GM21786 (cell line): ENCODE data around the gene LARGE1.

Source experiments
- ATAC-seq: cut with Tn5 transposase; IDR thresholded peaks from one replicate; pipeline ENCODE4 v1.9.1; 2021; ENCODE audit not compliant: unreplicated experiment

LARGE1 gene

DNA sequence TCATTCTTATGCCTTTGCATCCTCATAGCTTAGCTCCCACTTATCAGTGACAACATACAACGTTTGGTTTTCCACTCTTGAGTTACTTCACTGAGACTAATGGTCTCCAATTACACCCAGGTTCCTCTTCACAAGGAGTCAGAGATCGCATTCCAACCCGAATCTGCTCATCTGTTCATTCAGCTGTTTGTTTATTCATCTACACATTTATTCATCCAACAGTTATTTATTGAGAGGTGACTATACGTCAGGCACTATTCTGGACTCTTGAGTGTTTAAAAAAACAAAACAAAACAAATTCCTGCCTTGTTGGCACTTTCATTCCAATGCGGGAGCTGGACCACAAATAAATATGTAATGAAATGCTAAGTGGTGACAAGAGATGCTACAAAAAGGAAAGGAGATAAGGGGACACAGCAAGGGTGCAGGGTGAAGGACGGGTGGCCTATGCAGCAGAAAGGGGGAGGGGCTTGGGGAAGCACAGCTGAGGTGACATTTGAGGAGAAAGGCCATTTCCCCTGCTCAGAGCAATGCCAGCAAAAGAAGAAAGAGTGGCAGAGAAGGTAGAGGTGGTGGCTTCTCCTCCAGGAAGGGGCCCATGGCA lies 468.3 kb downstream of the LARGE1 start:
- ATAC-seq = no peak

DNA sequence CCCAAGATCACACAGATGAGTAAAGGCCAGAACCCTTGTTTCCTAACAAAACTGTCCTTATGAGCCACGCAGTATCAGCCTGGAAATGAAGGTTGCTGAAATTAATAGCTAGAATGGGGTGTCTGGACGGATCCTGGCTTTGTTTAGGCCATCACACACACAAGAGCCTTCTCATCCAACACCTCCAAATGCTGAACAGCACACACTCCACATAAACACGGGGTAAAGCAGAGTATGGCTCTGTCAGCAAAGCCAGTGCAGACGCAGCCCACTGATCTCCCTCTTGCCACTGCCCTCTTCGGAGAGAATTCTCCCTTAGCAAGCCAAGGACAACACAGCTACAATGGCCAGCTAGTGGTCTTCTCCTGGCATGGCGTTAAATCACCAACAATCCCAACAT lies 469.5 kb downstream of the LARGE1 start:
- ATAC-seq = no peak

DNA sequence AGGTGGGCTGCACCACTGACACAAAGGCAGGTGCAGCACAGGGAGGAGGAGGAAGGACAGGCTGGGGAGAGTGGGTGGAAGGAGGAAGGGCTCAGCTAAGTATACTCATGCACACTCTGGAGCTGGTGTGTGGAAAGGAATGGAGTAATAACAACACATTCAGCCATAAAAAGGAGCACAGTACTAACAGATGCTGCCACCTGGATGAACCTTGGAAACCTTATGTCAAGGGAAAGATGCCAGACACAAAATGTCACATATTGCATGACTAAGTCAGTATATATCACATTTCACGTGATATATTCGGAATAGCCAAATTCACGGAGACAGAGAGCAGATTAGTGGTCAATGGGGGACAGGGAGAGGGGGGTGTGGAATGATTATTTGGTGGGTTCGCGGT lies 472.5 kb downstream of the LARGE1 start:
- no peak for ATAC-seq

DNA sequence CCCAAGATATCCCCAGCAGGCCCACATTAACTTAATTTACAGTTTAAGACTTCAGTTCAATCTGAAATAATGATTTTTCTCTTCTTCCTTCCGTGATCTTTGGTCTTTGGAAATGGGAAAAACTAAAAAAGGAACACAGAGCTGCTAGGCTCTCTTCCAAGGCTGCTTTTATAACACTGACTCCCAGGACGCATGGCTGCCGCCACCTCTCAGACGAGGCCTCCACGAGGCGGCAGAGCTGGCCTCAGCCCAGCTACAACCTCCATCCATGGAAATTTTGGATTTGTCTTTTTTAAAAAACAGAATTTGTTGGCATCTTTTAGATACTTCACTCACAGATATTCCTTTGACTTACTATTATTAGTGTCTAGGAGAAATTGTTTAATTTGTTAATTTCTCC lies 476.6 kb downstream of the LARGE1 start:
- no peak for ATAC-seq

DNA sequence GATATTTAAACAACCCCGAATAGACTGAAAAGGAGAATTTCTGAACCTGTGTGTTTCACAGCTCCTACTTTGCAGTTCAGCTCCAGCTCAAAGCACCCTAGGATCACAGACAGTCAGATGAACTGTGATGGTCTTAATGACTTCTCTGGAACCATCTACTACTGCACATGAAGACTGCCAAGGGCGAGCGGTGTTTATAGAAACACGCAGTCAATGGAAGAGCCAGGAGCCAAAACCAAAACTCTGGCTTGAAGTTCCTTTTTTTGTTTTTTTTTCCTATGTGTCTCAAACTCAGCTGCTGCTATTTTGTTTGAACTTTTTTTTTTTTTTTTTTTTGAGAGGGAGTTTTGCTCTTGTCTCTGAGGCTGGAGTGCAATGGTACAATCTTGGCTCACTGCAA lies 479.5 kb downstream of the LARGE1 start:
- ATAC-seq = no peak

DNA sequence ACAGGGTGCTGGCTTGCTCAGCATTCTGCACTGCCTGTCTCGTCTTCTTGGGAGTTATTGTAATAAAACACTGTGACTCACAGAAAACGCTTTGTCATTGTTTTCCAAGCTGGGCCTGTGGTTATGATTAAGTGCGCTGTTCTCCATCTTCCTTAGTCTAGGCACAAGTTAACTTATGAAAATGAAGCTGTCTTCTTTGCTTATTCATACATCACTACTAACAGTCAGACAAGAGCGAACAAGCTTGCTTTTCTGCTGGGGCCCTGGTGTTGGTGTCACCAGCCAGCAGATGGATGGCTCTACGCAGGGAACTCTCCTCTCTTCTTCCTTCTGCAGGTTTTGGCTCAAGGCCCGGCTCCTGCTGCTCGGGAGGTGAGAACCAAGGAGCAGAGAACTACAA lies 482.0 kb downstream of the LARGE1 start:
- no peak for ATAC-seq

DNA sequence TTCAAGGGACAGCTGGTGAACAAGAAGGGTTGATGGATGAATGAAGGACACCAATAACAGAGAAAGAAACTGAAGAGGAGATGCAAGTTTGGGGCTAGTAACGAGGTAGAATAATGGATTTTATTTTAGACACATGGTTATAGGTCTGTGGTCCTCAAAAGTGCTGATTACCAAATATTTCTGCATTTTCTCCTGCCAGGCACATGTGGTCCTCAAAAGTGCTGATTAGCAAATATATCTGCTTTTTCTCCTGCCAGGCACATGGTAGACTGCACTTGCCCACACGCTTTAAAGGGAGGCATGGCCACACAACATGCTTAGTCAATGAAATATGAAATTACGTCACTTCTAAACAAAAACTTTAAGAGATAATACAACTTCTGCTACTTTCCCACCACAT lies 489.0 kb downstream of the LARGE1 start:
- ATAC-seq = no peak

DNA sequence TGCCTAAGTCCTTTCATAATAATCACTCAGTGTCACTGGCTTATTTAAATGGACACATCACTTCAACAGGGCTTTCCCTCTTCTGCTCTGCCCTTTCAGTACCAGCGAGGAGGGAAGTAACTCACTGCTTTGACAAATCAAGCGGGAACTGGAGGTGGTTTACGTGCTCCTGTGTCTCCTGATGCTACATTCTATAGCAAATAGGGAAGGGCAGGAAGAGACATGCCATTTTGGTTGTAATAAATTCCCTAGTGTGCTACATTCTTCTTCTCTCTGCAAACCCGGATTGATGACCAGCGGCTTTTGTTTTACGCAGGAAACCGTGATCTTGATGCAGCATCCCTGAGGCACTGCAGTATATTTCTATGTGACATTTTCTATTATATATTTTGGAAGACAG lies 491.0 kb downstream of the LARGE1 start:
- ATAC-seq = no peak

DNA sequence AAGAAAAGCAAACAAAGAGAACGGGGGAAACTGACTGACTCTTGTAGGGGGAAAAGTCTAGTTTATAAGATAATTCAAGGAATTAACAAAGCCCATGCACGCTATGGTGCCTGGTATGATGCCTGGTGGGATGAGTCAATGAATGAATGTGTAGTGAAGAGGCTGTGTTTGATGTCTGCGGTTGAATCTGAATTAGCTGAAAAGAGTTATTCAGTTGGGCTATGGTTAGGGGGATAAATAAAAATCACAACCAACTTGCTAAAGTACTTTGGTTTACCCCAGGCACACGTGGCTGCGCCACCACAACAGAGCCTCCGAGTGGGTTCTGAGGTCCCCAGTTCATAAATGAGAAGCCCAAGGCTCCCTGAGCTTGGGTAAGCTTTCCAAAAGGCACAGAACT lies 492.8 kb downstream of the LARGE1 start:
- ATAC-seq = no peak

DNA sequence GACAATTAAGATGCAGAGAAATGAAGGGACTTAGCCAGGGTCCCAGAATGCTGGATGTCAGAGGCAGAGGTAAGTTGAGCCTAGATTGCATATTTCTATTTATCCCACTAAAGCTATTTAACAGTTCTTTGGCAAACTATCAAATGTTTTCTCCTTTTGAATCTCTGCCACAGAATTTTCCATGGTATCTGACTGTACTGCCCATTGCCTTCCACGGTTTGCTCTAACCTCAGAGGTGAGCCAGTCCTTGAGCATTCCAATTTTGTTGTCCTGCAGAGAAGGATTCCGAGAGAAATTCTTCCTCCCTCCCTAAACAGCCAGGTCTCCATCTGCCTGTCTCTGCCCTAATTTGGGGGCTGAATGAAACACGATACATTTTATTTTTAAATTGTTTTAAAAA lies 493.8 kb downstream of the LARGE1 start:
- no peak for ATAC-seq

DNA sequence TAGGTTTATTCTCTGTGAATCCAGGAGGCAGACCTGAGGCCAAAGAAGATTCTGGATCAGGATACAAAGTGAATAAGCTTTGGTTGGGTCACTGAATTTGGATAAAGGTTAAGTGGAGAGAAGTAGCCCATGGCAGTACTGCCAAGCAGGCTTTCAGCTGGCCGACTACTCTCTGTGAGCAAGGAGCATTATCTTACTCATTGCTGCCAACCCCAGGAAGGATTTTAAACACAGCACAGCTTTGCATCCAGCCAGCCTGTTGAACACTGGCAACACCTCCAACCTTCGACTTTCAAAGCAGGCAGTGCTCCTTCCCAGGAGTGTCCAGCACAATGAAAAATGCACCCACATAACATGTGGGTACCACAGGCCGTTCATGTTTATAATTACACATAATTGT lies 498.4 kb downstream of the LARGE1 start:
- no peak for ATAC-seq

DNA sequence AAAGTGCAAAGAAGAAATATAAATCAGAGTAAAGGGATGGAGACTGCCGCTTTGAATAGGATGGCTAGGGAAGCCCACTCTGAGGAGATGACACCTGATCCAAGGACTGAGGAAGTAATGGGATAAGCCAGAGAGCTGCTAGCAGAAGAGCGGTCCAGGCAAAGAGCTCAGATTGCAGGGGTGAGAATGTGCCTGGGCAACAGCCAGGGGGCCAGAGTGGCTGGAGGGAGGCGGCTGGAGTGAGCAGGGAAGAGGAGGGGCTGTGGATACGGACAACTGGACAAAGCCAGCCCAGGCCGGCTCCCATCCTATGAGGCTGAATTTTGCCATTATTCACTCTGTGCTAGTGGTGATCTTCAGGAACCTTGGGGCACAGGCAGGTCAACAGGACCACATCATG lies 501.8 kb downstream of the LARGE1 start:
- no peak for ATAC-seq

DNA sequence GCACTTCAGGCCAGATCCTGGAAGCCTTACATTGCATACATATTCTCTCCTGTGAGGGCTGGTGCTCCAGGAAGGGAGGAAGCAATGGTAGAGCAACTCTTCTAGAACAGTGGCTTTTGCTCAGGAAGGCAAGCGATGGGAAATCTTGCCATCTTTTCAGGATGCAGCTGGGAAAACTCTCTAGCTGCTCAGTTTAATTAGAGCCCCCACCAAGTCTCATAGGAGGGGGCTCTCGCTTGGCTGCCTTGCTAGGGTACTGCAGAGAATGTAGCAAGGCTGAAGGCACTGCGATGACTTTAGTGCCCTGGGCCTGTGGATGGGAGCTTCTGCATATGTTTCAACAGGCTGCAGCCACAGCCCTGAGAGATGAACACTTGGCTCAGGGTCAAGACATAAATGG lies 504.9 kb downstream of the LARGE1 start:
- no peak for ATAC-seq

DNA sequence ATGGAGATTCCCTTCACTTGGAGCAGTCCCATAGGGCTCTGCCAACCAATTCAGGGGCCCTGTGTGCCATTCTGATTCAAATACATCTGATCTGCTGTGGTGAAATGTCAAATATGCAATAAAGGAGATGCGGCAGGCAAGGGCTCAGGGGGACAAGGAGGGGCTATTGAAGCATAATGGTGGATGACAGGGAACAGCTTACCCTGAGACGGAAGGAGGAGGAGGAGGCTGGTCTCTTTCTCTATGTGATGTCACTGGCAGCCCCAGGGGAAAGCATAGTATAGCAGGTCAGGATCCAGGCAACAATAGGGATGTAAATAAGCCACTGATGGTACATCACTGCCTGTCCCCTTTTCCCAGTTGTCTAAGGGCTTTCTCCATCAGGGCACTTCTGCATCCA lies 511.2 kb downstream of the LARGE1 start:
- no peak for ATAC-seq

DNA sequence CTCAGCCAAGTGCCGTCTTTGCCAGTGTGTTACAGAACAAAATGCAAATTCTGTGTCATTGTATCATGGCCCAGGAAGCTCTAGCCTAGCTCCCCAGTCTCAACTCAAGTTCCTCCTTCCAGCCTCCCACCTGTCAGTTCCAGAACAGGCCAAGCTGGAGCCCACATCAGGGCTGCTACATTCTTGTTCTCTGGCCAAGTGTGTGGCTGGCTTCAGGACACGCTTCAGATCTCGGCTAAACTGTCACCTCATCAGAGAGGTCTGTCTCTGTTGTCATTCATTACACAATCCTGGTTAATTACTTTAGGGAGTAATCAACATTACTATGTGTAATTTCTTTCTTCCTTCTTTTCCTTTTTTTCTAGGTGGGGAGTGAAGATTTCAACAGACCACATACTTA lies 515.1 kb downstream of the LARGE1 start:
- ATAC-seq = no peak

DNA sequence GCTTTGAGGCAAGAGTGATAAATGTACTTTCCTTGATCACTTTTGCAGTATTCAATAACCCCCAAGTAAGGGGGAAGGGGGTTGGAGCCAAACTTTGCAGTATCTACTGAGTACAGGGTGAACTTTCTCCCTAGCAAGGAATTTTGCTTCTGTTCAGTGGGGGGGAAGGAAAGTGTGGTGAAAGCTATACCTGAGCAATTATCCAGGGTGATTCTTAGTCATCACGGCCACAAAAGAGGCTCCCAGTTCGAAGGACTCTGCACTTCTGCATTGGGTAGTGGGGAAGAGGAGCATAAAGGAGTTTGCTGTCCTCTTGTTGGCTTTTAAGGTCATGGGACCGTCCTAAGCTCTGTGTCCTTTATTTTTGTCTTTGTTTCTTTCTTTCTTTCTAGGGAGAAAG lies 515.6 kb downstream of the LARGE1 start:
- ATAC-seq = no peak

DNA sequence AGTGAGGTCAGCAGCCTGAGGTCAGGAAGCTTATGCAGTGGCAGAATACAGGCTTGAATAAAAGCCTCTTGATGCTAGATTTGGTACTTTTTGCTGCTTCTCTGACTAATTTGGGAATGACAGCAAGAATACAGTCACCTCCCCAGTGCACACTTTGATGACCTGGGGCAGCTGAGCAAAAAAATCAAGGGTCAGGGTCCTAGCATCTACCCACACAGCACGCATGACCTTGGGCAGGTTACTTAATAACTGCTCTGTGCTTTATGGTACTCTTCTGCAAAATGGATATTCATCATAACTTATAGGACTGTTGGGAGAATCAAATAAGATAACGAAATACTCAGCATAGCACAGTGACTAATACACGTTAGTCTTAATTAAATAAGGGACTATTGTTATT lies 518.0 kb downstream of the LARGE1 start:
- no peak for ATAC-seq

DNA sequence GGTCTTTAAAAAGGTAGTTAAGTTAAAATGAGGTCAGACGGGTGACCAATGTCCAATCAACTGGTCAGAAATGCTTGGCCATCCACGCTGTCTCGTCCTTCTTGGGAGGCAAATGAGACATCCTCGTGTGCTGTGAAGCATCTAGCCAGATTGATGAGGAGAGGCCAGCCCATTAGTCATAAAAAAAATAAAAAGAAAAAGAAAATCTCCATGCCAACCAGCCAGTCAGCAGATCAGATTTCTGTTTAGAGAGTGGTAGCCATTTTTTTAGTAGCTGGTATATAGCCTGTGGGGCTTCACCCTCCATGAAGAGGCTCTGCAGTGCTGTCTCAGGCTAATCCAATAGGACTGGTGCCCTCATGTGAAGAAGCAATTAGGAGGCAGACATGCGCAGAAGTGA lies 519.0 kb downstream of the LARGE1 start:
- no peak for ATAC-seq

DNA sequence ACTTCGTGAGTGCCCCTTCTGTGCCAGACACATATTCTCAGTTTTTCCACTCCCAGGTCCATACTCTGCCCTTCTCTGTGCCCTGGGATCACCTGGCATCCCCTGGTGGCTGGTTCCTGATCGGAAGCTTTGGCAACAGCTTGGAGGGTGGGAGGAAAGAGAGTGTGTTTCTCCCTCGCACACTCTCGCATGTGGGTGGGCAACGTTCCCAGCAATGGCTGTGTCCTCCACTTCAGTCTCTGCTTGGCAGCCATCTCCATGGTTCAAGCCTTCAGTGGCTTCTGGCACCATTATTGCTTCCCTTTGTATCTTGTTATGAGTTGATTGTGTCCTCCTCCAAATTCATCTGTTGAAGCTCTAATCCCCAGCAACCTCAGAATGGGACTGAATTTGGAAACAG lies 519.4 kb downstream of the LARGE1 start:
- no peak for ATAC-seq

DNA sequence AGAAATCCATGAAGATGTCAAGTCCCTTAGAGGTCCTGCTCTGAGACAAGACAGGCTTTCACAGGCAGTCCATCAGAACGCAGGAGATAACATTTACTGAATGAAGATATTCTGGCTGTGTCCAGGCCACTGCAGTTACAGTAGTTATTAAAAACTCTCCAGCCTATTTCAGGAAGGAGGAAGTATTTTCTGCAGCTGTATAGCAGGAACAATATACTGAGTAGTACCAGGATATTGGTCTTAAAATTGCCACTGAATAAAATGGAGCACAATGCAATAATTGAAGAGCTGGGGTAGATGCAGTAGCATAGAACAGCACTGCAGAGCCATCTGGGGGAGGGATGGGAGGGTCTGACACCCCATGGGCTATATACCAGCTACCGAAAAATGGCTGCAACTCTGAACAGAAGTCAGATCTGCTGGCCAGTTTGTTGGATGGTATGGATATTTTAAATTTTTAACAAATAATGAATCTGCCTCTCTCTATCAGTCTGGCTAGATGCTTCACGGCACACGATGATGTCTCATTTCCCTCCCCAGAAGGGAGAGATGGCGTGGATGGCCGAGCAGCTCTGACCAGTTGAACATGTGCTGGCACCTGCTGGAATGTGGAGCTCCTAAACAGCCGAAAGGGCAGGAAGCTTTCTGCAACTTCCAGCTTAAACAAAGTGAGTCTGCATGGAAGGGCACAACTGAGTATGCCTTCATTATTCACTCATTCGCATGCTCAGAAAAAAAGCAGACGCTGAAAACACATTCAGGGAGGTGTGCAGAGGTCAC lies 520.0 kb downstream of the LARGE1 start:
- ATAC-seq = no peak

DNA sequence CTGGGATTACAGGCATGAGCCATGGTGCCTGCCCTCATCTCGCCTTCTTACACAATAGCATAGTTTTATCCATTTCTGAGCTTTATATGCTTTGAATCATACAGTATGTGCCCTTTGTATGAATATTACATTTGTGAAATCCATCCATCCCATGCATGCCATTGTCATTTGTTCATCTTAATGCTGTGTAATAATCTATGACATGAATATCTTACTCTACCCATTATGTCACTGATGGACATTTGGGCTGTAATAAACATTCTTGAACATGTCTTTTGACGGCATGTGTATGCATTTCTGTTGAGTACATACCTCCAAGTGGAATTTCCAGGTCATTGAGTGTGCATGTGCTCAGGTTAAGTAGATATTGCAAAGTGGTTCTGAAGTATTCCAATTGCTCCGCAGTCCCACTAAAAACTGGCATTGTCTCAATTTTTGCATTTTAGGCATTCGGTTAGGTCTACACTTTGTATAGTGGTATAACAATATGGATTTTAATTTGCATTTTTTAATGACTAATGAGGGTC lies 522.8 kb downstream of the LARGE1 start:
- ATAC-seq = no peak

DNA sequence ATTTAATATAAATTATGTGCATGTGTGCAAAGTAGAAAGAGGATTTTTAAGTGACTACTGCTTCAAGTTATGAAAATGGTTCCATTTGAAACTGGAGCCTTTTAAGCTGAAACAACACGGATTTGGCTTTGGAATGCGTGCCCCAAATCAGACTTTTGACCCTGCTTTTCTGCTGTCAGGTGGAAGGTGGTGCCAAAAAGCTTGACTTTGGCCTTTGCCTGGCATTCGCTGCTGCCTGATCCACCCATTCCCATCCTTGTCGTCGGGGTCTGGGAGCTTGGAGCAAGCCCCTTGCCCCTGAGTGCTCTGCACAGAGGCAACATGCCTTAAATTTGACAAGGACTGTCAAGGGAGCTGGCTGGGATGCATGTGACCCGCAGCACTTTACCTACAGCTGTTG lies 526.8 kb downstream of the LARGE1 start:
- no peak for ATAC-seq

DNA sequence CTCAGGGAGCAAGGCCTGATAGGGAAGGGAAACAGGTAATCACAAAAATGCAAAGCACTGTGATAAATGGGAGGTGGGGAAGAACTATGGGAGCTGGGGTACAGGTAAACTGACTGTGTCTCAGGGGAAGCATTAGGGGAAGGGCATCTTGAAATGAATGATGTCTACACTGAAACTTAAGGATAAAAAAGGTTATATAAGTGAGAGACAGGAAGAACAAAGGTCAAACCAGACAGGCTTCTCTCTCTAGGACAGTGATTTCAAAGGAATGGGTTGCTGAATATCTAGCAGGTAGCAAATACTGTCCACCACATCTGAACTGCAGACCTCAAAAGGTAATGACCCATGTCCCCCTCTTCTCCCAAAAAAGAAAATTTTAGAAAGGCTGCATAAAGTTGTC lies 529.0 kb downstream of the LARGE1 start:
- ATAC-seq = no peak
